HEK293 (cell line): ENCODE results near the gene FIGNL1.

ENCODE experiments used
- BCL11A ChIP-seq: fragments of 450-650 bp; formaldehyde crosslinking; IDR thresholded peaks from 2 replicates; pipeline ENCODE4 v1.5.1; 2016; ENCODE audit warnings: low read depth, missing biosample characterization, missing genetic modification characterization
- FEZF1 ChIP-seq: fragments of 450-650 bp; formaldehyde crosslinking; IDR thresholded peaks from 2 replicates; pipeline ENCODE4 v1.5.1; 2016; ENCODE audit warnings: missing biosample characterization, missing genetic modification characterization
- GFI1B ChIP-seq: fragments of 450-650 bp; formaldehyde crosslinking; IDR thresholded peaks from 2 replicates; pipeline ENCODE4 v1.5.1; 2016; ENCODE audit warnings: missing biosample characterization, missing genetic modification characterization
- HIC1 ChIP-seq: fragments of 450-650 bp; formaldehyde crosslinking; IDR thresholded peaks from 2 replicates; pipeline ENCODE4 v1.5.1; 2016; ENCODE audit warnings: missing biosample characterization, missing genetic modification characterization
- HOXC10 ChIP-seq: sonication (generic); formaldehyde crosslinking; IDR thresholded peaks from 2 replicates; pipeline ENCODE4 v1.8.1; 2023; ENCODE audit warnings: mild to moderate bottlenecking, missing genetic modification reagents
- KLF9 ChIP-seq: fragments of 450-650 bp; formaldehyde crosslinking; IDR thresholded peaks from 2 replicates; pipeline ENCODE4 v1.5.1; 2016; ENCODE audit warnings: missing biosample characterization, missing genetic modification characterization, low read depth
- MYNN ChIP-seq: fragments of 450-650 bp; formaldehyde crosslinking; IDR thresholded peaks from 2 replicates; pipeline ENCODE4 v1.5.1; 2016; ENCODE audit warnings: missing biosample characterization, missing genetic modification characterization, borderline replicate concordance
- MZF1 ChIP-seq: fragments of 450-650 bp; formaldehyde crosslinking; IDR thresholded peaks from 2 replicates; pipeline ENCODE4 v1.5.1; 2017; ENCODE audit warnings: missing biosample characterization, missing genetic modification characterization, borderline replicate concordance
- OSR2 ChIP-seq: fragments of 450-650 bp; formaldehyde crosslinking; IDR thresholded peaks from 2 replicates; pipeline ENCODE4 v1.5.1; 2016; ENCODE audit warnings: missing biosample characterization, missing genetic modification characterization
- OVOL3 ChIP-seq: fragments of 450-650 bp; formaldehyde crosslinking; IDR thresholded peaks from 2 replicates; pipeline ENCODE4 v1.5.1; 2016; ENCODE audit warnings: missing biosample characterization, missing genetic modification characterization
- PRDM1 ChIP-seq: fragments of 450-650 bp; formaldehyde crosslinking; IDR thresholded peaks from 2 replicates; pipeline ENCODE4; 2016; ENCODE audit warnings: missing biosample characterization, missing genetic modification characterization
- PRDM6 ChIP-seq: fragments of 450-650 bp; formaldehyde crosslinking; IDR thresholded peaks from 2 replicates; pipeline ENCODE4 v1.5.1; 2017; ENCODE audit warnings: missing biosample characterization, missing genetic modification characterization
- SCRT2 ChIP-seq: fragments of 450-650 bp; formaldehyde crosslinking; IDR thresholded peaks from 2 replicates; pipeline ENCODE4 v1.5.1; 2016; ENCODE audit warnings: missing biosample characterization, missing genetic modification characterization
- SP7 ChIP-seq: fragments of 450-650 bp; formaldehyde crosslinking; IDR thresholded peaks from 2 replicates; pipeline ENCODE4 v1.5.1; 2016; ENCODE audit warnings: missing biosample characterization, missing genetic modification characterization
- TCF7L2 ChIP-seq: IDR thresholded peaks from 2 replicates; pipeline ENCODE4 v1.6.1; 2011; ENCODE audit warnings: low read depth, mild to moderate bottlenecking, inconsistent platforms, low read length, moderate library complexity, borderline replicate concordance
- TSHZ1 ChIP-seq: fragments of 450-650 bp; formaldehyde crosslinking; IDR thresholded peaks from 2 replicates; pipeline ENCODE4 v1.5.1; 2016; ENCODE audit warnings: missing biosample characterization, missing genetic modification characterization, borderline replicate concordance
- ZBTB8A ChIP-seq: fragments of 450-650 bp; formaldehyde crosslinking; IDR thresholded peaks from 2 replicates; pipeline ENCODE4 v1.5.1; 2016; ENCODE audit warnings: missing biosample characterization, missing genetic modification characterization
- ZEB2 ChIP-seq: fragments of 450-650 bp; formaldehyde crosslinking; IDR thresholded peaks from 2 replicates; pipeline ENCODE4 v1.5.1; 2016; ENCODE audit warnings: missing biosample characterization, missing genetic modification characterization
- ZFP37 ChIP-seq: fragments of 450-650 bp; formaldehyde crosslinking; IDR thresholded peaks from 2 replicates; pipeline ENCODE4 v1.5.1; 2016; ENCODE audit warnings: missing biosample characterization, missing genetic modification characterization
- ZNF10 ChIP-seq: fragments of 450-650 bp; formaldehyde crosslinking; IDR thresholded peaks from 2 replicates; pipeline ENCODE4 v1.5.1; 2017; ENCODE audit warnings: missing biosample characterization, missing genetic modification characterization
- ZNF114 ChIP-seq: fragments of 450-650 bp; formaldehyde crosslinking; IDR thresholded peaks from 2 replicates; pipeline ENCODE4 v1.5.0; 2017; ENCODE audit warnings: missing biosample characterization, missing genetic modification characterization
- ZNF202 ChIP-seq: fragments of 450-650 bp; formaldehyde crosslinking; IDR thresholded peaks from 2 replicates; pipeline ENCODE4 v1.5.1; 2016; ENCODE audit warnings: missing biosample characterization, missing genetic modification characterization, borderline replicate concordance
- ZNF223 ChIP-seq: fragments of 450-650 bp; formaldehyde crosslinking; IDR thresholded peaks from 2 replicates; pipeline ENCODE4 v1.5.1; 2016; ENCODE audit warnings: missing biosample characterization, missing genetic modification characterization
- ZNF280D ChIP-seq: fragments of 450-650 bp; formaldehyde crosslinking; IDR thresholded peaks from 2 replicates; pipeline ENCODE4 v1.5.1; 2016; ENCODE audit warnings: missing biosample characterization, missing genetic modification characterization
- ZNF335 ChIP-seq: fragments of 450-650 bp; formaldehyde crosslinking; conservative IDR thresholded peaks from 2 replicates; pipeline ENCODE4 v1.5.1; 2016; ENCODE audit warnings: missing biosample characterization, missing genetic modification characterization
- ZNF362 ChIP-seq: fragments of 450-650 bp; formaldehyde crosslinking; IDR thresholded peaks from 2 replicates; pipeline ENCODE4 v1.5.1; 2016; ENCODE audit warnings: missing biosample characterization, missing genetic modification characterization
- ZNF37A ChIP-seq: fragments of 450-650 bp; IDR thresholded peaks from 2 replicates; pipeline ENCODE4 v1.5.1; 2018; ENCODE audit warnings: missing biosample characterization, missing genetic modification characterization
- ZNF433 ChIP-seq: fragments of 450-650 bp; formaldehyde crosslinking; IDR thresholded peaks from 2 replicates; pipeline ENCODE4 v1.5.1; 2016; ENCODE audit warnings: missing biosample characterization, missing genetic modification characterization, low read depth
- ZNF610 ChIP-seq: fragments of 450-650 bp; formaldehyde crosslinking; IDR thresholded peaks from 2 replicates; pipeline ENCODE4 v1.5.1; 2016; ENCODE audit warnings: missing biosample characterization, missing genetic modification characterization, borderline replicate concordance
- ZNF843 ChIP-seq: fragments of 450-650 bp; formaldehyde crosslinking; IDR thresholded peaks from 2 replicates; pipeline ENCODE4 v1.5.1; 2016; ENCODE audit warnings: missing biosample characterization, missing genetic modification characterization

FIGNL1 gene

GRCh38 chr7:50446542-50446960 is 3.6 kb downstream of the FIGNL1 start (continued):
- peak; percentile 56; the same call in 1 of the 2 replicates for TF ChIP-seq ZNF362 (tag by site-specific recombination)
- TF ChIP-seq ZNF335 (tag by site-specific recombination), result 0 out of 2 replicates have a peak, but pooled peaks have one; percentile 12
- TF ChIP-seq ZNF114, result no peak
- peak; percentile 63; the same call in 1 of the 2 replicates for TF ChIP-seq SCRT2 (tag by site-specific recombination)
- peak; percentile 60 for TF ChIP-seq PRDM6 (tag by site-specific recombination)
- peak; percentile 27; the same call in 1 of the 2 replicates for TF ChIP-seq HIC1 (tag by site-specific recombination)
- no peak for TF ChIP-seq ZNF610 (tag by site-specific recombination)
- no peak for TF ChIP-seq HOXC10 (CRISPR knock-in tag)
- peak; percentile 87 for TF ChIP-seq SP7
- no peak for TF ChIP-seq MYNN (tag by site-specific recombination)
- TF ChIP-seq MZF1 (tag by site-specific recombination), result no peak
- peak; percentile 79 for TF ChIP-seq TCF7L2
- 0 out of 2 replicates have a peak, but pooled peaks have one; percentile 19 for TF ChIP-seq ZNF10 (tag by site-specific recombination)
- TF ChIP-seq FEZF1, result 0 out of 2 replicates have a peak, but pooled peaks have one; percentile 18
- TF ChIP-seq ZNF433 (tag by site-specific recombination), result no peak
- TF ChIP-seq ZNF843 (tag by site-specific recombination), result 0 out of 2 replicates have a peak, but pooled peaks have one; percentile 42
- TF ChIP-seq OVOL3 (tag by site-specific recombination), result no peak
- TF ChIP-seq ZNF37A (tag by site-specific recombination), result no peak
- TF ChIP-seq BCL11A (tag by site-specific recombination), result no peak
- TF ChIP-seq GFI1B (tag by site-specific recombination), result 0 out of 2 replicates have a peak, but pooled peaks have one; percentile 29
- TF ChIP-seq PRDM1 (tag by site-specific recombination), result 0 out of 2 replicates have a peak, but pooled peaks have one; percentile 35
- TF ChIP-seq ZBTB8A, result no peak
- TF ChIP-seq OSR2, result peak; percentile 84
- no peak for TF ChIP-seq TSHZ1 (tag by site-specific recombination)
- no peak for TF ChIP-seq ZFP37 (tag by site-specific recombination)
- no peak for TF ChIP-seq KLF9 (tag by site-specific recombination)
- 0 out of 2 replicates have a peak, but pooled peaks have one; percentile 49 for TF ChIP-seq ZEB2 (tag by site-specific recombination)
- no peak for TF ChIP-seq ZNF223 (tag by site-specific recombination)
- no peak for TF ChIP-seq ZNF280D (tag by site-specific recombination)
- no peak for TF ChIP-seq ZNF202 (tag by site-specific recombination)
- TF ChIP-seq, all 188 proteins: peak for 27
